Erythroblast (primary cell): ENCODE measurements around the gene TMEM161B.

Source experiments
- GATA1 ChIP-seq: IDR thresholded peaks from 2 replicates; pipeline ENCODE4 v1.6.1; 2011; ENCODE audit warnings: low read depth, mild to moderate bottlenecking, control low read depth, low read length, moderate library complexity
- POLR2A ChIP-seq: IDR thresholded peaks from 2 replicates; pipeline ENCODE4 v1.6.1; 2011; ENCODE audit warnings: mild to moderate bottlenecking, low read length

- TF ChIP-seq POLR2A (no peak), GATA1 (no peak)
Measured at GRCh38 chr5:88235828-88236227, 32.8 kb downstream of the TMEM161B start.
